Liver (tissue), 9 donors: ENCODE results near the gene ARFGAP2. TPM values are rescaled to one million over a fixed set of nuclear protein-coding genes. Genes with fewer than 3 reads are reported as not detected.

Experiments
- DNase-seq: peaks from one replicate; pipeline ENCODE4 v3.0.0-alpha.2; 2017; ENCODE audit warnings: low spot score
- H3K27ac ChIP-seq, 2 donors: one replicate each; pipeline ENCODE4 v1.7.0; 2013; ENCODE audit warnings: inconsistent platforms in 2 of 2, low read length in 2 of 2, control low read depth in 1 of 2, low read depth in 1 of 2, mild to moderate bottlenecking in 1 of 2
- H3K27me3 ChIP-seq, 4 donors: one replicate each; pipeline versions ENCODE4 v1.6.1 to v1.7.0; 2013; ENCODE audit warnings: low read length in 3 of 4, inconsistent platforms in 1 of 4, mild to moderate bottlenecking in 1 of 4, moderate library complexity in 1 of 4; ENCODE audit not compliant: control insufficient read depth in 4 of 4, insufficient read depth in 4 of 4
- H3K36me3 ChIP-seq, 4 donors: one replicate each; pipeline versions ENCODE4 v1.6.1 to v1.7.0; 2013; ENCODE audit warnings: low read length in 3 of 4, mild to moderate bottlenecking in 3 of 4, low read depth in 1 of 4, moderate library complexity in 1 of 4; ENCODE audit not compliant: control insufficient read depth in 4 of 4, insufficient read depth in 3 of 4
- H3K4me1 ChIP-seq, 4 donors: one replicate each; pipeline versions ENCODE4 v1.6.1 to v1.7.0; 2013; ENCODE audit warnings: low read length in 3 of 4, mild to moderate bottlenecking in 3 of 4, moderate library complexity in 1 of 4; ENCODE audit not compliant: control insufficient read depth in 4 of 4, insufficient read depth in 4 of 4
- H3K4me3 ChIP-seq, 3 donors: one replicate each; pipeline versions ENCODE4 v1.6.1 to v1.7.0; 2013; ENCODE audit warnings: low read length in 3 of 3, control low read depth in 1 of 3, low read depth in 1 of 3, mild to moderate bottlenecking in 1 of 3
- H3K9ac ChIP-seq, 2 donors: one replicate each; pipeline ENCODE4 v1.7.0; 2013; ENCODE audit warnings: low read length in 2 of 2, mild to moderate bottlenecking in 2 of 2, moderate library complexity in 2 of 2, control low read depth in 1 of 2, low read depth in 1 of 2
- H3K9me3 ChIP-seq, 4 donors: one replicate each; pipeline versions ENCODE4 v1.6.1 to v1.7.0; 2013; ENCODE audit warnings: low read length in 3 of 4; ENCODE audit not compliant: control insufficient read depth in 4 of 4
- CTCF ChIP-seq: fragments of 150-350 bp; IDR thresholded peaks from 2 replicates; pipeline ENCODE4 v1.5.1; 2017; ENCODE audit warnings: improper control_type of control experiment, low read depth, low read length; ENCODE audit not compliant: missing input control
- EGR1 ChIP-seq, 2 donors: IDR thresholded peaks; 2 replicates each; pipeline ENCODE4 v1.6.1; 2016 to 2018; ENCODE audit warnings: antibody characterized with exemption in 2 of 2, low read depth in 2 of 2
- FOXA2 ChIP-seq: IDR thresholded peaks from 2 replicates; pipeline ENCODE4 v1.6.1; 2016; ENCODE audit warnings: antibody characterized with exemption
- GABPA ChIP-seq, 2 donors: IDR thresholded peaks in 1 of 2; conservative IDR thresholded peaks in 1 of 2; 2 replicates each; pipeline ENCODE4 v1.6.1; 2016; ENCODE audit warnings: antibody characterized with exemption in 2 of 2, mild to moderate bottlenecking in 1 of 2, moderate library complexity in 1 of 2
- HNF4A ChIP-seq, 2 donors: conservative IDR thresholded peaks; 2 replicates each; pipeline ENCODE4 v1.6.1; 2016; ENCODE audit warnings: antibody characterized with exemption in 2 of 2, mild to moderate bottlenecking in 2 of 2
- HNF4G ChIP-seq: IDR thresholded peaks from 2 replicates; pipeline ENCODE4 v1.6.1; 2016; ENCODE audit warnings: antibody characterized with exemption
- NR2F2 ChIP-seq: IDR thresholded peaks from 2 replicates; pipeline ENCODE4 v1.6.1; 2016; ENCODE audit warnings: antibody characterized with exemption
- RAD21 ChIP-seq, 2 donors: IDR thresholded peaks; 2 replicates each; pipeline ENCODE4 v1.6.1; 2016; ENCODE audit warnings: antibody characterized with exemption in 2 of 2, mild to moderate bottlenecking in 2 of 2
- REST ChIP-seq: IDR thresholded peaks from 2 replicates; pipeline ENCODE4 v1.6.1; 2016; ENCODE audit warnings: antibody characterized with exemption, mild to moderate bottlenecking
- SP1 ChIP-seq: IDR thresholded peaks from 2 replicates; pipeline ENCODE4 v1.6.1; 2018; ENCODE audit warnings: antibody characterized with exemption, mild to moderate bottlenecking
- WGBS: extraction: QIAGEN DNeasy Blood & Tissue Kit; methylation state at CpG from one replicate; pipeline ENCODE4 v1.1.7; 2013; 5-methylcytosine and 5-hydroxymethylcytosine counted together
- polyA plus RNA-seq, 2 donors: library from polyadenylated mRNA; stranded (reverse) in 1 of 2; unstranded in 1 of 2; fragments of 200-250 nt in 1 of 2; fragments of >200 nt in 1 of 2; fragmentation: Nextera tagmentation in 1 of 2; extraction: Ambion mirVana in 1 of 2; gene quantifications; one replicate each; pipeline versions ENCODE4 v1.2.1 to v1.2.3, GENCODE V29; 2013 to 2015
- total RNA-seq, 2 donors: library from RNA; depleted of rRNA; stranded (reverse); fragments of >200 nt; gene quantifications; one replicate each; pipeline ENCODE4 v1.2.3, GENCODE V29; 2014
- TF ChIP-seq, protein P1 (sequence below): IDR thresholded peaks from 2 replicates; pipeline ENCODE4 v1.6.1; 2016; ENCODE audit warnings: antibody characterized with exemption
- TF ChIP-seq, protein P2 (sequence below): IDR thresholded peaks from 2 replicates; pipeline ENCODE4 v1.6.1; 2016; ENCODE audit warnings: antibody characterized with exemption
- donor health status: healthy.
- donor health status: healthy.
- donor health status: healthy.
- donor health status: healthy.
- donor health status: healthy.

ARFGAP2 gene
- total and polyA plus RNA-seq, 4 donors = 37.3 to 163 (median 53.0) TPM

DNA sequence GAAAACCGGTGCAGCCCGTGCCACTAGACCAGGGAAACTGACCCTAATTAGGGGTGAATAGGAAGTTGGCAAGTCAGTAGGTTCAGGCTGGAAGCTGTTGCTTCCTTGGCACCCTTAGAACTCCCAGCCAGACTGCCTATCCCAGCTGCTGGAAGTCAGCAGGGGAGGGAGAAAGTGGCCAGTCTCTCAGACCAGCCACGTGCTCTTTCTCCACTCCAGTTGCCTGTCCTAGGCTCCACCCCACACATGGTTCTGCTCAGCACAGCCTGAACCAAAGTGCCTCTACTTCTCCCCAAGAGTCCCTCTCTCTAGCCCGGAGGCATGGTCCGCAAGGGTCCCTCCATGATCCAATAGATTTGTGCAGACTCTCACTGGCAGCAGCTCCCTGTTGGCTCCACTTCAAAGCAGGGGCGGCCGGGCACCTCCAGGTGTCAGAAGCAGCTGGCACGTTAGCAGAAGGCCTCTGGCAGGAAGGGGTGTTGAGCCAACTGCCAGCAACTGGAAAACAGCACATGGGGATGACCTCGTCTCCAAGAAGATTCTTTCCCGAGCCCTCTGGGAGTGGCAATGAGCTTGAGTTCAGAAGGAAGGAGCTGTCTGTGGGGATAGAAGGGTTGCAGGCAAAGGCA is 27.7 kb downstream of the ARFGAP2 start (continued):
- TF ChIP-seq, protein P1, sequence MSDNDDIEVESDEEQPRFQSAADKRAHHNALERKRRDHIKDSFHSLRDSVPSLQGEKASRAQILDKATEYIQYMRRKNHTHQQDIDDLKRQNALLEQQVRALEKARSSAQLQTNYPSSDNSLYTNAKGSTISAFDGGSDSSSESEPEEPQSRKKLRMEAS = no peak

- H3K27ac ChIP-seq = no peak overlapping the region
- H3K9me3 ChIP-seq = no peaks in the 10 kb centered on the region
Observed at GRCh38 chr11:47148270-47148669, 28.4 kb downstream of the ARFGAP2 start.

GRCh38 chr11:47147681-47148080 is 29.0 kb downstream of the ARFGAP2 start:
- 96% methylated on average over 7 of the region's 7 CpGs for WGBS
- no peak for TF ChIP-seq HNF4A (conservative IDR thresholded peaks at IDR 0.05)
- no peak for TF ChIP-seq EGR1 (IDR thresholded peaks at IDR 0.05; ENCODE audit: low read depth in 2 of 2)
- TF ChIP-seq, protein P1 = no peak
- TF ChIP-seq REST = no peak
- no peak for TF ChIP-seq RAD21 (IDR thresholded peaks at IDR 0.05)
- no peak for TF ChIP-seq CTCF
- TF ChIP-seq, protein P2, sequence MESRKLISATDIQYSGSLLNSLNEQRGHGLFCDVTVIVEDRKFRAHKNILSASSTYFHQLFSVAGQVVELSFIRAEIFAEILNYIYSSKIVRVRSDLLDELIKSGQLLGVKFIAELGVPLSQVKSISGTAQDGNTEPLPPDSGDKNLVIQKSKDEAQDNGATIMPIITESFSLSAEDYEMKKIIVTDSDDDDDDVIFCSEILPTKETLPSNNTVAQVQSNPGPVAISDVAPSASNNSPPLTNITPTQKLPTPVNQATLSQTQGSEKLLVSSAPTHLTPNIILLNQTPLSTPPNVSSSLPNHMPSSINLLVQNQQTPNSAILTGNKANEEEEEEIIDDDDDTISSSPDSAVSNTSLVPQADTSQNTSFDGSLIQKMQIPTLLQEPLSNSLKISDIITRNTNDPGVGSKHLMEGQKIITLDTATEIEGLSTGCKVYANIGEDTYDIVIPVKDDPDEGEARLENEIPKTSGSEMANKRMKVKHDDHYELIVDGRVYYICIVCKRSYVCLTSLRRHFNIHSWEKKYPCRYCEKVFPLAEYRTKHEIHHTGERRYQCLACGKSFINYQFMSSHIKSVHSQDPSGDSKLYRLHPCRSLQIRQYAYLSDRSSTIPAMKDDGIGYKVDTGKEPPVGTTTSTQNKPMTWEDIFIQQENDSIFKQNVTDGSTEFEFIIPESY = no peak
- no peak for TF ChIP-seq FOXA2
- TF ChIP-seq SP1 = no peak
- no peak for TF ChIP-seq NR2F2
- no peak for TF ChIP-seq HNF4G
- no peak for DNase-seq
- H3K9me3 ChIP-seq = no peaks in the 10 kb centered on the region
- no peak overlapping the region for H3K9ac ChIP-seq
- peaks cover 0 to under 1% (median 0%) of the 10 kb centered on the region in 4 donors for H3K4me1 ChIP-seq
- no peaks in the 10 kb centered on the region for H3K36me3 ChIP-seq
- H3K27ac ChIP-seq = no peak overlapping the region
- no peaks in the 10 kb centered on the region for H3K27me3 ChIP-seq
- H3K4me3 ChIP-seq = no peak overlapping the region

More at GRCh38 chr11:47148270-47148669, 28.4 kb downstream of the ARFGAP2 start:
- no peak overlapping the region for H3K4me3 ChIP-seq
- peaks cover 0 to 4% (median 0%) of the 10 kb centered on the region in 4 donors for H3K4me1 ChIP-seq
- H3K36me3 ChIP-seq = no peaks in the 10 kb centered on the region
- WGBS = 87% methylated on average over 4 of the region's 4 CpGs
- no peak for DNase-seq
- H3K9ac ChIP-seq = no peak overlapping the region
- no peaks in the 10 kb centered on the region for H3K27me3 ChIP-seq
- TF ChIP-seq FOXA2 = no peak
- TF ChIP-seq CTCF = no peak
- TF ChIP-seq RAD21 (IDR thresholded peaks at IDR 0.05) = no peak
- no peak for TF ChIP-seq GABPA (IDR thresholded peaks at IDR 0.05 in 1 of 2, conservative IDR thresholded peaks at IDR 0.05 in 1 of 2)
